Measurements from ENCODE around the gene TMEM40.
"Not testable (repeated sequence)": the region's sequence is repeated elsewhere in the genome, so short reads cannot be mapped to it uniquely, and the experiment has no call there.

Gene TMEM40

DNA sequence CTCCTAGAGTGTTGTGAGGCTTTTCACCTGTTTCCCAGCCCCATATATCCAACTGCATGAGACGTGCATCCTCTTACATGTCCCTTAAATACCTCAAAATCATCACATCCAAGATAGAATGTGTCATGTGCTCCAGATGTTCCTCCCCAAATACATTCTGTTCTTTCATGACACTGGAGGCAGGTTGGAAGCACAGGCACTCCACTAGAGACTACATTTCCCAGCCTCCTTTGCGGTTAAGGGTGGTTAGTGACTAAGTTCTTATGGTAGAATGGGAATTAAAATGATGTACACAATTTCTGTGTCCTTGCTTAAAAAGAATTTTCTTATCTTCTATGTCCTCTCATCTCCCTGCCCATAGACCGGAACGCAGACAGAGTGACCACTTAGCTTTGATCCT, 34.3 kb downstream of the TMEM40 start:
- TF ChIP-seq, protein P1, sequence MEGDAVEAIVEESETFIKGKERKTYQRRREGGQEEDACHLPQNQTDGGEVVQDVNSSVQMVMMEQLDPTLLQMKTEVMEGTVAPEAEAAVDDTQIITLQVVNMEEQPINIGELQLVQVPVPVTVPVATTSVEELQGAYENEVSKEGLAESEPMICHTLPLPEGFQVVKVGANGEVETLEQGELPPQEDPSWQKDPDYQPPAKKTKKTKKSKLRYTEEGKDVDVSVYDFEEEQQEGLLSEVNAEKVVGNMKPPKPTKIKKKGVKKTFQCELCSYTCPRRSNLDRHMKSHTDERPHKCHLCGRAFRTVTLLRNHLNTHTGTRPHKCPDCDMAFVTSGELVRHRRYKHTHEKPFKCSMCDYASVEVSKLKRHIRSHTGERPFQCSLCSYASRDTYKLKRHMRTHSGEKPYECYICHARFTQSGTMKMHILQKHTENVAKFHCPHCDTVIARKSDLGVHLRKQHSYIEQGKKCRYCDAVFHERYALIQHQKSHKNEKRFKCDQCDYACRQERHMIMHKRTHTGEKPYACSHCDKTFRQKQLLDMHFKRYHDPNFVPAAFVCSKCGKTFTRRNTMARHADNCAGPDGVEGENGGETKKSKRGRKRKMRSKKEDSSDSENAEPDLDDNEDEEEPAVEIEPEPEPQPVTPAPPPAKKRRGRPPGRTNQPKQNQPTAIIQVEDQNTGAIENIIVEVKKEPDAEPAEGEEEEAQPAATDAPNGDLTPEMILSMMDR (IDR thresholded peaks at IDR 0.05; ENCODE audit: extremely low read depth, insufficient read depth, missing control alignments), result no peak
- in situ Hi-C loops (cut with MboI; ENCODE audit: low pct_unique_long_range_greater_than_20kb, low sequenced_read_pairs, unreplicated experiment), result no loop called here
- DNase-seq (ENCODE audit: low spot score), result no peak

DNA sequence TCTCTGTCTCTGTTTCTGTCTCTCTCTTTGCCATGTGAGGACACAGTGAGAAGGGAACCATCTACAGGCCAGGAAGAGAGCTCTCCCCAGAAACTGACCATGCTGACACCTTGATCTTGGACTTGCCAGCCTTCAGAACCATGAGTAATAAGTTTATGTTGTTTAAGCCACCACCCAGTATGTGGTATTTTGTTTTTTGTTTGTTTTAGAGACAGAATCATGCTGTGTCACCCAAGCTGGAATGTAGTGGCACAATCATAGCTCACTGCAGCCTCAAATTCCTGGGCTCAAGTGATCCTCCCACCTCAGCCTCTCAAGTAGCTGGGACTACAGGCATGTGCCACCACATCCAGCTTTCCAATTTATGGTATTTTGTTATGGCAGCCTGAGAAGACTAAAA, 35.7 kb downstream of the TMEM40 start:
- DNase-seq (ENCODE audit: low spot score); in situ Hi-C loops (cut with MboI; ENCODE audit: low pct_unique_long_range_greater_than_20kb, low sequenced_read_pairs, unreplicated experiment): not testable (repeated sequence)

DNA sequence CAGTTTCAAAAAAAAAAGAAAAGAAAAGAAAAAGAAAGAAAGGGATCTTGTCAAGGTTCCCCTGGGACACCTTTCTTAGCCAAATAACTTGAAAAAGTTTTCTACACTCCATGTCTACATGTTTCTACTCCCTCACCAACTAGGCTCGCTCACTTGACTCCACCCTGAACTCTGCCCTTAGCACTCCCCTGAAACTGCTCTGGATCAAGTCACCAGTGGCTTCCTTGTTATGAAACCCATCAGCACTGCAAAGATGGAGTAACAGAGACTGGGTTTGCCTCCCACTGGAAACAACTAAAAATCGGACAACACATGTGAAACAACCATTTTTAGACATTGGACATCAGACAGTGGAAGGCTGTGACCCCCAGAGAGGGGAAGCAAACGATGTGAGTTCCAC, 36.8 kb downstream of the TMEM40 start:
- TF ChIP-seq, protein P1 (IDR thresholded peaks at IDR 0.05; ENCODE audit: extremely low read depth, insufficient read depth, missing control alignments), result no peak
- in situ Hi-C loops (cut with MboI; ENCODE audit: low pct_unique_long_range_greater_than_20kb, low sequenced_read_pairs, unreplicated experiment), result no loop called here
- DNase-seq (ENCODE audit: low spot score), result no peak

DNA sequence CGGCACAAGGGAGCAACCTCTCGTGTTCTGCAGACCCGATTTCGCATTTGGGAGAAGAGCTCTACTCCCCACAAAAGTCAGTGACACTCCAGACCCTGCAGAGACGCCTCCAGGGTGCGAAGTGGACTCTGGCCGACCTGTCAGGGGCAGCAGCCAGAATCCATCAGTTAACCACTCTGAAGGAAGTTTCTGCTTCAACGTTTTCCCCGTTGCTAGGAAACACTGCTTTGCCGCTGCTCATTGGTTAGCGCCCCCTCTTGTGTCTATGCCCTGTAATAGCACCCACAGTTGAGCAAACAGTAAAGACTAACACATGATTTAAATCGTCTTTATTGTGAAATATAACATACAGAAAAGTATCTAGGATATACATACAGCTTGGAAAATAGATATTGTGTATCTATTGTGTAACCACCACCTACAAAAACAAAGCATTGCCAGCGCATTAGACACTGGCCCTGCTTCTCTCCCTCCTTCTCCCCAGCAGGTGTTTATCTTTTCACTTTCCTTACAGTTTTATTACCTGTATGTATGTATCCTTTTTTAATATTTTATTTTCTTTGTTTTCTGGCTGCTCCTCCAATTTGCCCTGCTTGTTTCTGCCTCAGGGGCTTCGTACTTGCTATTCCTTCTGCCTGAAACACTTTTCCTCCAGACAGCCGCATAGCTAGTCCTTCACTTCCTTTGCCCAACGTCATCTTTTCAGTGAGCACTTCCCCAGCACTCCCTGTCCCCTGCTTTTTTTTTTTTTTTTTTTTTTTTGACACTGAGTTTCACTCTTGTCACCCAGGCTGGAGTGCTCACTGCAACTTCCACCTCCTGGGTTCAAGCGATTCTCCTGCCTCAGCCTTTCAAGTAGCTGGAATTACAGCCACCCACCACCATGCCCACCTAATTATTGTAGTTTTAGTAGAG, 38.8 kb downstream of the TMEM40 start:
- TF ChIP-seq, protein P1 (IDR thresholded peaks at IDR 0.05; ENCODE audit: extremely low read depth, insufficient read depth, missing control alignments), result peak; percentile 85
- in situ Hi-C loops (cut with MboI; ENCODE audit: low pct_unique_long_range_greater_than_20kb, low sequenced_read_pairs, unreplicated experiment), result no loop called here
- DNase-seq (ENCODE audit: low spot score), result peak; percentile 82

DNA sequence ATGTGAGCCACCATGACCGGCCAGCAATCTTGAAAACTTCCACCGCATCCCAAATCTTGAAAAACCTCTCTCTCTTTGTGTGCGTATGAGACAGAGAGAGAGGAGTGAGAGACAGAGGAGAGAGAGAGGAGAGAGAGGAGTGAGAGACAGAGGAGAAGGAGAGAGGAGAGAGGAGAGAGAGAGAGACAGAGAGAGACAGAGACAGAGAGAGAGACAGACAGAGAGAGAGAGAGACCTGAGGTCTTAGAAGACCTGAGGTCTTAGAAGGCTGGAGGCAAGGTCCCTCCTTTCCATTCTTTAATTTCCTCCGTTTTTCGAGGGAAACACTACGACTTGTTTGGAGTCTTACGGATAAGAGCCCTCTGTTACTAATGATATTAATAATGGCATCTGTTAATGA, 39.5 kb downstream of the TMEM40 start:
- DNase-seq (ENCODE audit: low spot score), result no peak
- TF ChIP-seq, protein P1 (IDR thresholded peaks at IDR 0.05; ENCODE audit: extremely low read depth, insufficient read depth, missing control alignments), result no peak
- in situ Hi-C loops (cut with MboI; ENCODE audit: low pct_unique_long_range_greater_than_20kb, low sequenced_read_pairs, unreplicated experiment), result no loop called here

DNA sequence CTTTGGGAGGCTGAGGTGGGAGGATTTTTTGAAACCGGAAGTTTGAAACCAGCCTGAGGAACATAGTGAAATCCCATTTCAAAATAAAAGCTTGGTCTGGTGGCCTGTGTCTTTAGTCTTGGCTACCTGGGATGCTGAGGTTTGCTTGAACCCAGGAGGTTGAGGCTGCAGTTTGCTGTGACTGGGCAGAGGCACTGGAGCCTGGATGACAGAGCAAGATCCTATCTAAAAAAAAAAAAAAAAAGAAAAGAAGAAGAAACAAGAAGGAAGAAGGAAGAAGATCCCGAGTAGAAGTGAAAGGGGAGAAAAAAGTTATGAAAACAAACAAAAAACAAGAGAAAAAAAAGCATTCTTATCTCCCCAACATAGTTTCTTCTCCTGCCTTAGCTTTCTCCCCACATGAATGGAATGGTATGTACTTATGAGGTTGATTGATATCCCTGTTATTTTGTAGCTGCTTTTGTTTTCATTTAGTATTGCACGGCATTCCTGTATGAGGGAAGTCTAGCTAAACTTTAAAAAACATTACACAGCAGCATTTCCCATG, 42.4 kb downstream of the TMEM40 start:
- in situ Hi-C loops (cut with MboI; ENCODE audit: low pct_unique_long_range_greater_than_20kb, low sequenced_read_pairs, unreplicated experiment), result no loop called here
- TF ChIP-seq, protein P1 (IDR thresholded peaks at IDR 0.05; ENCODE audit: extremely low read depth, insufficient read depth, missing control alignments), result no peak

DNA sequence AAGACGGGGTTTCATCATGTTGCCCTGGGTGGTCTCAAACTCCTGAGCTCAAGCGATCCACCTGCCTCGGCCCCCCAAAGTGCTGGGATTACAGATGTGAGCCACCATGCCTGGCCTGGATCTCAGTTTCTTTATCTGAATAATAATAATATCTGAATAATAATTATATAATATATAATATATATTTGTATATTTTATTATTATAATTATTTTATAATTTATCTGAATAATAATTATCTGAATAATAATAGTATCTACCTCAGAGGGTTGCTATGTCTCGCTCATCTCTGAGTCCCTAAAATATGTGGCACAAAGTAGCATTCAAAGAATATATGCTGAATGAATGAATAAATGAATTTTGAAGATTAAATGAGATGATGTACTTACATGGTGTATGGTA, 44.8 kb downstream of the TMEM40 start:
- TF ChIP-seq, protein P1 (IDR thresholded peaks at IDR 0.05; ENCODE audit: extremely low read depth, insufficient read depth, missing control alignments), result no peak
- DNase-seq (ENCODE audit: low spot score), result no peak
- in situ Hi-C loops (cut with MboI; ENCODE audit: low pct_unique_long_range_greater_than_20kb, low sequenced_read_pairs, unreplicated experiment), result no loop called here

More for the DNA sequence above, 42.4 kb downstream of the TMEM40 start:
- DNase-seq (ENCODE audit: low spot score), result no peak
